ENCODE data around the gene ZNF200.

DNA sequence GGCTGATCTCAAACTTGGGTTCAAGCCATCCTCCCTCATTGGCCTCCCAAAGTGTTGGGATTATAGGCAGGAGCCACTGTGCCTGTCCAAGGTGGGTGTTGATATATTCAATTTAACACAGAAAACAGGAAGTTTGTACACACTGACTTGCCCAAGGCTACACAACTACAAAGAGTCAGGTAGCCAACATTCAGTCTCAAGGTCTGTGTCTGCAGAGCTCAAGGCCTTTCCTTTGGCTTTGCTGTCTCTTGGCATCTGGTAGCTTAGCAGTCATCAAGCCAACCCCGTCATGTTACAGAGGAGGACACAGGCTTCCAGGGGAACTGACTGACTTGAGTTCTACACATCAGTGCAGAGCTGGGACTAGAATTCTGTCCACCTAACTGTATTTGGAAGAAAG lies 33.3 kb upstream of the ZNF200 start:
- TF ChIP-seq, protein P1, sequence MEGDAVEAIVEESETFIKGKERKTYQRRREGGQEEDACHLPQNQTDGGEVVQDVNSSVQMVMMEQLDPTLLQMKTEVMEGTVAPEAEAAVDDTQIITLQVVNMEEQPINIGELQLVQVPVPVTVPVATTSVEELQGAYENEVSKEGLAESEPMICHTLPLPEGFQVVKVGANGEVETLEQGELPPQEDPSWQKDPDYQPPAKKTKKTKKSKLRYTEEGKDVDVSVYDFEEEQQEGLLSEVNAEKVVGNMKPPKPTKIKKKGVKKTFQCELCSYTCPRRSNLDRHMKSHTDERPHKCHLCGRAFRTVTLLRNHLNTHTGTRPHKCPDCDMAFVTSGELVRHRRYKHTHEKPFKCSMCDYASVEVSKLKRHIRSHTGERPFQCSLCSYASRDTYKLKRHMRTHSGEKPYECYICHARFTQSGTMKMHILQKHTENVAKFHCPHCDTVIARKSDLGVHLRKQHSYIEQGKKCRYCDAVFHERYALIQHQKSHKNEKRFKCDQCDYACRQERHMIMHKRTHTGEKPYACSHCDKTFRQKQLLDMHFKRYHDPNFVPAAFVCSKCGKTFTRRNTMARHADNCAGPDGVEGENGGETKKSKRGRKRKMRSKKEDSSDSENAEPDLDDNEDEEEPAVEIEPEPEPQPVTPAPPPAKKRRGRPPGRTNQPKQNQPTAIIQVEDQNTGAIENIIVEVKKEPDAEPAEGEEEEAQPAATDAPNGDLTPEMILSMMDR (IDR thresholded peaks at IDR 0.05) = no peak
- no peak for TF ChIP-seq POLR2A (IDR thresholded peaks at IDR 0.05)

All from right lobe of liver (tissue), 4 donors.